ENCODE data around the gene ALDOA. TPM values are rescaled to one million over a fixed set of nuclear protein-coding genes. Genes with fewer than 3 reads are reported as not detected.
A peak's percentile ranks its signal among the peaks of the same experiment; 100 is the strongest.

The ALDOA gene
- total and polyA plus RNA-seq, 4 donors: 265 to 1,371 (median 962) TPM

DNA sequence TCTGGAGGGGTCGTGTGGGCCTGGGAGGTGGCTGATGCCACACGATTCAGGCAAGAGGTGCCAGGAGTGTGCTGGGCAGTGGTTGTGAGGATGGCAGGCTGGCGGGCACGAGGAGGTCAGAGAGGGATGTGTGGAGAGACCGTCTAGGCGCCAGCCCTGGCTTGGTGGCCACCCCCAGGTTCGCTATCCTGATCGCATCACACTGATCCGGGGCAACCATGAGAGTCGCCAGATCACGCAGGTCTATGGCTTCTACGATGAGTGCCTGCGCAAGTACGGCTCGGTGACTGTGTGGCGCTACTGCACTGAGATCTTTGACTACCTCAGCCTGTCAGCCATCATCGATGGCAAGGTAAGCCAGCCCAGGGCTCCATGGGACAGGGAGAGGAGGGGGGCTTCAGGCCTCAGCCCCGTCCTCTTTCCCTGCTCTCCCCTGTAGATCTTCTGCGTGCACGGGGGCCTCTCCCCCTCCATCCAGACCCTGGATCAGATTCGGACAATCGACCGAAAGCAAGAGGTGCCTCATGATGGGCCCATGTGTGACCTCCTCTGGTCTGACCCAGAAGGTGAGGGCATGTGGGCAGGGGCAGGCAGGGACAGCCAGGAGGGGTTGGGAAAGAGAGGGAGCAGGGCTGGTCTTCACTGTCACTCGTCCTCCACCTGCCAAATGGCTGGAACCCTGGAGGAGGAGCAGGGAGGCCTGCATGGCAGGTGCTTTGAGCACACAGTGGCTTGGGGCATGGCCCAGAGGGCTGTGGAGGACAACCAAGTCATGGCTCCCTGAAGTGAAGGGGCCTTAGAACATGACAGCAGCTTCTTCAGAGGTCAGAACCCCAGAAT, 17.9 kb downstream of the ALDOA start:
- no peaks in the 10 kb centered on the region for H3K4me1 ChIP-seq (ENCODE audit: control insufficient read depth in 5 of 5, insufficient read depth in 5 of 5, low read length in 5 of 5)
- no peak overlapping the region for H3K27ac ChIP-seq (ENCODE audit: low read depth in 1 of 2, low read length in 1 of 2)
- no peak for ATAC-seq (ENCODE audit: insufficient read depth, low FRiP score)
- H3K9me3 ChIP-seq (ENCODE audit: control insufficient read depth in 4 of 4, insufficient read depth in 3 of 4, low read length in 3 of 4): no peaks in the 10 kb centered on the region
- H3K27me3 ChIP-seq (ENCODE audit: control insufficient read depth in 3 of 3, insufficient read depth in 3 of 3, low read length in 2 of 3): no peaks in the 10 kb centered on the region
- no peak for DNase-seq
- 94 to 95% methylated on average over 24 of the region's 24 CpGs for WGBS, 2 donors
- TF ChIP-seq, protein P1, sequence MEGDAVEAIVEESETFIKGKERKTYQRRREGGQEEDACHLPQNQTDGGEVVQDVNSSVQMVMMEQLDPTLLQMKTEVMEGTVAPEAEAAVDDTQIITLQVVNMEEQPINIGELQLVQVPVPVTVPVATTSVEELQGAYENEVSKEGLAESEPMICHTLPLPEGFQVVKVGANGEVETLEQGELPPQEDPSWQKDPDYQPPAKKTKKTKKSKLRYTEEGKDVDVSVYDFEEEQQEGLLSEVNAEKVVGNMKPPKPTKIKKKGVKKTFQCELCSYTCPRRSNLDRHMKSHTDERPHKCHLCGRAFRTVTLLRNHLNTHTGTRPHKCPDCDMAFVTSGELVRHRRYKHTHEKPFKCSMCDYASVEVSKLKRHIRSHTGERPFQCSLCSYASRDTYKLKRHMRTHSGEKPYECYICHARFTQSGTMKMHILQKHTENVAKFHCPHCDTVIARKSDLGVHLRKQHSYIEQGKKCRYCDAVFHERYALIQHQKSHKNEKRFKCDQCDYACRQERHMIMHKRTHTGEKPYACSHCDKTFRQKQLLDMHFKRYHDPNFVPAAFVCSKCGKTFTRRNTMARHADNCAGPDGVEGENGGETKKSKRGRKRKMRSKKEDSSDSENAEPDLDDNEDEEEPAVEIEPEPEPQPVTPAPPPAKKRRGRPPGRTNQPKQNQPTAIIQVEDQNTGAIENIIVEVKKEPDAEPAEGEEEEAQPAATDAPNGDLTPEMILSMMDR (IDR thresholded peaks at IDR 0.05; ENCODE audit: control extremely low read depth, extremely low read depth): no peak
- H3K36me3 ChIP-seq (ENCODE audit: control insufficient read depth in 4 of 4, insufficient read depth in 4 of 4, low read length in 4 of 4): peaks cover 21 to 63% (median 38%) of the 10 kb centered on the region in 4 donors
- no peak overlapping the region for H3K9ac ChIP-seq (ENCODE audit: insufficient read depth in 1 of 2, low read length in 2 of 2)
- no peak overlapping the region for H3K4me3 ChIP-seq

- DNase-seq: no peak
- ATAC-seq (ENCODE audit: insufficient read depth, low FRiP score): peak; percentile 10
- TF ChIP-seq, protein P1 (IDR thresholded peaks at IDR 0.05; ENCODE audit: control extremely low read depth, extremely low read depth): no peak
- no peaks in the 10 kb centered on the region for H3K9me3 ChIP-seq (ENCODE audit: control insufficient read depth in 4 of 4, insufficient read depth in 3 of 4, low read length in 3 of 4)
- H3K27me3 ChIP-seq (ENCODE audit: control insufficient read depth in 3 of 3, insufficient read depth in 3 of 3, low read length in 2 of 3): no peaks in the 10 kb centered on the region
- H3K27ac ChIP-seq (ENCODE audit: low read depth in 1 of 2, low read length in 1 of 2): peak overlapping the region in 1 of 2 donors; percentile 10
- no peak overlapping the region for H3K9ac ChIP-seq (ENCODE audit: insufficient read depth in 1 of 2, low read length in 2 of 2)
- 82 to 91% methylated on average over 18 of the region's 18 CpGs for WGBS, 2 donors
- H3K4me1 ChIP-seq (ENCODE audit: control insufficient read depth in 5 of 5, insufficient read depth in 5 of 5, low read length in 5 of 5): no peaks in the 10 kb centered on the region
- peaks cover 21 to 57% (median 38%) of the 10 kb centered on the region in 4 donors for H3K36me3 ChIP-seq (ENCODE audit: control insufficient read depth in 4 of 4, insufficient read depth in 4 of 4, low read length in 4 of 4)
- H3K4me3 ChIP-seq: no peak overlapping the region
These were observed 18.7 kb downstream of the ALDOA start for GRCh38 chr16:30084096-30084815.

DNA sequence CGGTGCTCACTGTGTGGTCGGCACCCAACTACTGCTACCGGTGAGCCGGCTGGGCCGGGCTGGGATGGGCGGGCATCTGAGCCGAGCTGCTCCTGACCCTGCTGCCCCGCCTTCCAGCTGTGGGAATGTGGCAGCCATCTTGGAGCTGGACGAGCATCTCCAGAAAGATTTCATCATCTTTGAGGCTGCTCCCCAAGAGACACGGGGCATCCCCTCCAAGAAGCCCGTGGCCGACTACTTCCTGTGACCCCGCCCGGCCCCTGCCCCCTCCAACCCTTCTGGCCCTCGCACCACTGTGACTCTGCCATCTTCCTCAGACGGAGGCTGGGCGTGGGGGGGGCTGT, 19.2 kb downstream of the ALDOA start:
- H3K27me3 ChIP-seq (ENCODE audit: control insufficient read depth in 3 of 3, insufficient read depth in 3 of 3, low read length in 2 of 3): no peaks in the 10 kb centered on the region
- H3K9me3 ChIP-seq (ENCODE audit: control insufficient read depth in 4 of 4, insufficient read depth in 3 of 4, low read length in 3 of 4): no peaks in the 10 kb centered on the region
- 62 to 65% methylated on average over 17 of the region's 17 CpGs for WGBS, 2 donors
- no peak overlapping the region for H3K4me3 ChIP-seq
- no peak overlapping the region for H3K9ac ChIP-seq (ENCODE audit: insufficient read depth in 1 of 2, low read length in 2 of 2)
- no peak overlapping the region for H3K27ac ChIP-seq (ENCODE audit: low read depth in 1 of 2, low read length in 1 of 2)
- TF ChIP-seq, protein P1 (IDR thresholded peaks at IDR 0.05; ENCODE audit: control extremely low read depth, extremely low read depth): no peak
- ATAC-seq (ENCODE audit: insufficient read depth, low FRiP score): no peak
- H3K4me1 ChIP-seq (ENCODE audit: control insufficient read depth in 5 of 5, insufficient read depth in 5 of 5, low read length in 5 of 5): no peaks in the 10 kb centered on the region
- H3K36me3 ChIP-seq (ENCODE audit: control insufficient read depth in 4 of 4, insufficient read depth in 4 of 4, low read length in 4 of 4): peaks cover 21 to 52% (median 36%) of the 10 kb centered on the region in 4 donors
- no peak for DNase-seq
